22Rv1 (cell line): ENCODE measurements around the gene NR4A1.

Experiments used
- ZFX ChIP-seq: fragments of 450-650 bp; IDR thresholded peaks from 2 replicates; pipeline ENCODE4 v1.6.1; 2017; ENCODE audit warnings: antibody characterized with exemption, borderline replicate concordance
- TF ChIP-seq, protein P1 (sequence below): fragments of 450-650 bp; IDR thresholded peaks from 2 replicates; pipeline ENCODE4 v1.5.1; 2017; ENCODE audit warnings: mild to moderate bottlenecking

DNA sequence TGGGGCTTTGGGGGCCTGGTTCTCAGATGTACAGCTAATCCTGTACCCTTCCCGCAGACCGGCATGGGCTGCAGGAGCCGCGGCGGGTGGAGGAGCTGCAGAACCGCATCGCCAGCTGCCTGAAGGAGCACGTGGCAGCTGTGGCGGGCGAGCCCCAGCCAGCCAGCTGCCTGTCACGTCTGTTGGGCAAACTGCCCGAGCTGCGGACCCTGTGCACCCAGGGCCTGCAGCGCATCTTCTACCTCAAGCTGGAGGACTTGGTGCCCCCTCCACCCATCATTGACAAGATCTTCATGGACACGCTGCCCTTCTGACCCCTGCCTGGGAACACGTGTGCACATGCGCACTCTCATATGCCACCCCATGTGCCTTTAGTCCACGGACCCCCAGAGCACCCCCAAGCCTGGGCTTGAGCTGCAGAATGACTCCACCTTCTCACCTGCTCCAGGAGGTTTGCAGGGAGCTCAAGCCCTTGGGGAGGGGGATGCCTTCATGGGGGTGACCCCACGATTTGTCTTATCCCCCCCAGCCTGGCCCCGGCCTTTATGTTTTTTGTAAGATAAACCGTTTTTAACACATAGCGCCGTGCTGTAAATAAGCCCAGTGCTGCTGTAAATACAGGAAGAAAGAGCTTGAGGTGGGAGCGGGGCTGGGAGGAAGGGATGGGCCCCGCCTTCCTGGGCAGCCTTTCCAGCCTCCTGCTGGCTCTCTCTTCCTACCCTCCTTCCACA, 7.6 kb downstream of the NR4A1 start:
- TF ChIP-seq, protein P1, sequence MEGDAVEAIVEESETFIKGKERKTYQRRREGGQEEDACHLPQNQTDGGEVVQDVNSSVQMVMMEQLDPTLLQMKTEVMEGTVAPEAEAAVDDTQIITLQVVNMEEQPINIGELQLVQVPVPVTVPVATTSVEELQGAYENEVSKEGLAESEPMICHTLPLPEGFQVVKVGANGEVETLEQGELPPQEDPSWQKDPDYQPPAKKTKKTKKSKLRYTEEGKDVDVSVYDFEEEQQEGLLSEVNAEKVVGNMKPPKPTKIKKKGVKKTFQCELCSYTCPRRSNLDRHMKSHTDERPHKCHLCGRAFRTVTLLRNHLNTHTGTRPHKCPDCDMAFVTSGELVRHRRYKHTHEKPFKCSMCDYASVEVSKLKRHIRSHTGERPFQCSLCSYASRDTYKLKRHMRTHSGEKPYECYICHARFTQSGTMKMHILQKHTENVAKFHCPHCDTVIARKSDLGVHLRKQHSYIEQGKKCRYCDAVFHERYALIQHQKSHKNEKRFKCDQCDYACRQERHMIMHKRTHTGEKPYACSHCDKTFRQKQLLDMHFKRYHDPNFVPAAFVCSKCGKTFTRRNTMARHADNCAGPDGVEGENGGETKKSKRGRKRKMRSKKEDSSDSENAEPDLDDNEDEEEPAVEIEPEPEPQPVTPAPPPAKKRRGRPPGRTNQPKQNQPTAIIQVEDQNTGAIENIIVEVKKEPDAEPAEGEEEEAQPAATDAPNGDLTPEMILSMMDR = no peak
- TF ChIP-seq ZFX = no peak
